ENCODE measurements around the gene PKNOX2.

The PKNOX2 gene

GRCh38 chr11:125173556-125173955, 9.0 kb downstream of the PKNOX2 start:
- no peak for DNase-seq (ENCODE audit: low read depth in 2 of 2)

- no peak for DNase-seq (ENCODE audit: low read depth in 2 of 2)
These were observed 9.5 kb downstream of the PKNOX2 start for GRCh38 chr11:125174057-125174456.

GRCh38 chr11:125174686-125175085, 10.1 kb downstream of the PKNOX2 start:
- DNase-seq (ENCODE audit: low read depth in 2 of 2) = no peak

- DNase-seq (ENCODE audit: low read depth in 2 of 2) = no peak
These were observed 10.6 kb downstream of the PKNOX2 start for GRCh38 chr11:125175166-125175565.

GRCh38 chr11:125175896-125176575, 11.5 kb downstream of the PKNOX2 start:
- no peak for DNase-seq (ENCODE audit: low read depth in 2 of 2)

- no peak for DNase-seq (ENCODE audit: low read depth in 2 of 2)
These were observed 12.3 kb downstream of the PKNOX2 start for GRCh38 chr11:125176866-125177265.

- DNase-seq (ENCODE audit: low read depth in 2 of 2) = no peak
These were observed 13.0 kb downstream of the PKNOX2 start for GRCh38 chr11:125177543-125177942.

- no peak for DNase-seq (ENCODE audit: low read depth in 2 of 2)
These were observed 14.8 kb downstream of the PKNOX2 start for GRCh38 chr11:125179346-125179745.

- DNase-seq (ENCODE audit: low read depth in 2 of 2) = no peak
These were observed 15.3 kb downstream of the PKNOX2 start for GRCh38 chr11:125179895-125180294.

GRCh38 chr11:125180413-125181305, 16.1 kb downstream of the PKNOX2 start:
- no peak for DNase-seq (ENCODE audit: low read depth in 2 of 2)

GRCh38 chr11:125182573-125182972, 18.0 kb downstream of the PKNOX2 start:
- no peak for DNase-seq (ENCODE audit: low read depth in 2 of 2)

- no peak for DNase-seq (ENCODE audit: low read depth in 2 of 2)
These were observed 19.1 kb downstream of the PKNOX2 start for GRCh38 chr11:125183641-125184040.

- DNase-seq (ENCODE audit: low read depth in 2 of 2) = no peak
These were observed 23.5 kb downstream of the PKNOX2 start for GRCh38 chr11:125188021-125188420.

GRCh38 chr11:125190566-125190965, 26.0 kb downstream of the PKNOX2 start:
- no peak for DNase-seq (ENCODE audit: low read depth in 2 of 2)

GRCh38 chr11:125192183-125192582, 27.6 kb downstream of the PKNOX2 start:
- no peak for DNase-seq (ENCODE audit: low read depth in 2 of 2)

GRCh38 chr11:125192717-125193415, 28.3 kb downstream of the PKNOX2 start:
- no peak for DNase-seq (ENCODE audit: low read depth in 2 of 2)

- no peak for DNase-seq (ENCODE audit: low read depth in 2 of 2)
These were observed 28.8 kb downstream of the PKNOX2 start for GRCh38 chr11:125193416-125193726.

GRCh38 chr11:125193841-125194240, 29.3 kb downstream of the PKNOX2 start:
- no peak for DNase-seq (ENCODE audit: low read depth in 2 of 2)

GRCh38 chr11:125199915-125200314, 35.4 kb downstream of the PKNOX2 start:
- DNase-seq (ENCODE audit: low read depth in 2 of 2) = no peak

GRCh38 chr11:125200441-125200840, 35.9 kb downstream of the PKNOX2 start:
- DNase-seq (ENCODE audit: low read depth in 2 of 2) = no peak

GRCh38 chr11:125201525-125202141, 37.1 kb downstream of the PKNOX2 start:
- no peak for DNase-seq (ENCODE audit: low read depth in 2 of 2)

- no peak for DNase-seq (ENCODE audit: low read depth in 2 of 2)
These were observed 37.9 kb downstream of the PKNOX2 start for GRCh38 chr11:125202362-125202880.

All from activated CD8-positive, alpha-beta memory T cell treated with anti-CD3 and anti-CD28 coated beads for 4 hours (primary cell).